NCI-H1105 (cell line): ENCODE measurements around the gene CSAG2.

Source experiments
- DNase-seq: peaks from one replicate; lab custom pipeline; 2025; lab: John Stamatoyannopoulos, UW

Gene CSAG2

DNA sequence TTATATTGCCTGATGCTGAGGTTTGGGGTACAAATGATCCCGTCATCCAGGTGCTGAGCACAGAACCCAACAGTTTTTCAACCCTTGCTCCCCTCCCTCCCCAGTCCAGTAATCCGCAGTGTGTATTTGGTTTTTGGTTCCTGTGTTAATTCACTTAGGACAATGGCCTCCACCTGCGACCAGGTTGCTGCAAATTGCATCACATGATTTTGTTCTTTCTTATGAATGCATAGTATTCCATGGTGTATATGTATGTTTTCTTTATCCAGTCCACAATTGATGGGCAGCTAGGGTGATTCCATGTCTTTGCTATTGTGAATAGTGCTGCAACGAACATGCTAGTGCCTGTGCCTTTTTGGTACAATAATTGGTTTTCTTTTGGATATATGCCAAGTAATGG, 46.0 kb downstream of the CSAG2 start:
- no peak for DNase-seq

DNA sequence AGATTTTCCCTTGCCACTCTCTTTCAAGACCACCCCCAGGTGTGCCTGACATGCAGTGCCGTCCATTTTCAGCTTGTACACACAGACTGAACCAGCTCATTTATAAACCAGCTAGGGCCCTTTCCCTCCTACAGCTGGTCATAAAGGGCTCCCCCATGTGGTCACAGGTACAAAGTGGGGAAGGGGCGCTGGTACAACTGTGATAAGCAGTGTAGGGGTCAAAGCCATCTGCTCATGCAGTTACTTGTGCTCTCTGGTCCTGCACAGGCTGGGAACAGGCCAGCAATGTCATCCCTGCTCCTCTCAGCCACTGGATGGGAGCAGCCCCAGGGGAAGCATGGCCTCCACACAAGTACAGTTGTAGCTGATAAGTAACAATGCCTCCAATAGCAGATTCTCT, 50.8 kb downstream of the CSAG2 start:
- no peak for DNase-seq
